ENCODE results near the gene SLC6A11.

- TF ChIP-seq, protein P1, sequence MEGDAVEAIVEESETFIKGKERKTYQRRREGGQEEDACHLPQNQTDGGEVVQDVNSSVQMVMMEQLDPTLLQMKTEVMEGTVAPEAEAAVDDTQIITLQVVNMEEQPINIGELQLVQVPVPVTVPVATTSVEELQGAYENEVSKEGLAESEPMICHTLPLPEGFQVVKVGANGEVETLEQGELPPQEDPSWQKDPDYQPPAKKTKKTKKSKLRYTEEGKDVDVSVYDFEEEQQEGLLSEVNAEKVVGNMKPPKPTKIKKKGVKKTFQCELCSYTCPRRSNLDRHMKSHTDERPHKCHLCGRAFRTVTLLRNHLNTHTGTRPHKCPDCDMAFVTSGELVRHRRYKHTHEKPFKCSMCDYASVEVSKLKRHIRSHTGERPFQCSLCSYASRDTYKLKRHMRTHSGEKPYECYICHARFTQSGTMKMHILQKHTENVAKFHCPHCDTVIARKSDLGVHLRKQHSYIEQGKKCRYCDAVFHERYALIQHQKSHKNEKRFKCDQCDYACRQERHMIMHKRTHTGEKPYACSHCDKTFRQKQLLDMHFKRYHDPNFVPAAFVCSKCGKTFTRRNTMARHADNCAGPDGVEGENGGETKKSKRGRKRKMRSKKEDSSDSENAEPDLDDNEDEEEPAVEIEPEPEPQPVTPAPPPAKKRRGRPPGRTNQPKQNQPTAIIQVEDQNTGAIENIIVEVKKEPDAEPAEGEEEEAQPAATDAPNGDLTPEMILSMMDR (conservative IDR thresholded peaks at IDR 0.05; ENCODE audit: low read depth, low read length): no peak
- no peak for TF ChIP-seq EZH2 (IDR thresholded peaks at IDR 0.05; ENCODE audit: borderline replicate concordance, low read depth, low read length, poor library complexity, severe bottlenecking)
Measured at GRCh38 chr3:10978956-10979355, 162.9 kb downstream of the SLC6A11 start.
